K562 (cell line): ENCODE measurements around the gene PTBP2.

ENCODE experiments used
- BHLHE40 ChIP-seq: IDR thresholded peaks from 2 replicates; pipeline ENCODE4 v1.6.1; 2011; ENCODE audit warnings: low read length, improper control_type of control experiment
- MXI1 ChIP-seq: IDR thresholded peaks from 2 replicates; pipeline ENCODE4 v1.6.1; 2011; ENCODE audit warnings: low read depth, mild to moderate bottlenecking, improper control_type of control experiment, low read length
- MYC ChIP-seq, 2 experiments: fragments of 250-450 bp in 1 of 2; sonication (Bioruptor Pico) in 1 of 2; IDR thresholded peaks; 2 replicates each; pipeline versions ENCODE4 v1.5.1 to v1.6.1; 2012 to 2021; ENCODE audit warnings: low read depth in 2 of 2, borderline replicate concordance in 1 of 2, improper control_type of control experiment in 1 of 2, low read length in 1 of 2, mild to moderate bottlenecking in 1 of 2, moderate library complexity in 1 of 2
- POLR2A ChIP-seq: fragments of 450-650 bp; conservative IDR thresholded peaks from 2 replicates; pipeline ENCODE4 v1.6.1; 2016
- POU5F1 ChIP-seq: fragments of 150-350 bp; IDR thresholded peaks from 2 replicates; pipeline ENCODE4 v1.6.1; 2014; ENCODE audit warnings: borderline replicate concordance, low read length, low read depth, mild to moderate bottlenecking; ENCODE audit not compliant: partially characterized antibody
- RB1 ChIP-seq: fragments of 450-650 bp; IDR thresholded peaks from 2 replicates; pipeline ENCODE4 v1.6.1; 2017; ENCODE audit warnings: low read depth, mild to moderate bottlenecking
- STAG1 ChIP-seq: sonication (generic); formaldehyde crosslinking; IDR thresholded peaks from 2 replicates; pipeline ENCODE4 v1.5.0; 2020; ENCODE audit warnings: missing genetic modification reagents, borderline replicate concordance
- ZNF324 ChIP-seq: fragments of 250-450 bp; sonication (Bioruptor Pico); IDR thresholded peaks from 2 replicates; pipeline ENCODE4 v1.4.0; 2020; ENCODE audit warnings: mild to moderate bottlenecking
- TF ChIP-seq, protein P1 (sequence below), 3 experiments: IDR thresholded peaks in 2 of 3; conservative IDR thresholded peaks in 1 of 3; 2 replicates each; pipeline ENCODE4 v1.5.1; 2011 to 2012; ENCODE audit warnings: low read length in 3 of 3, mild to moderate bottlenecking in 3 of 3, control low read depth in 2 of 3, improper control_type of control experiment in 1 of 3, inconsistent platforms in 1 of 3, low read depth in 1 of 3, mixed read lengths in 1 of 3, moderate library complexity in 1 of 3; ENCODE audit not compliant: insufficient read depth in 2 of 3

DNA sequence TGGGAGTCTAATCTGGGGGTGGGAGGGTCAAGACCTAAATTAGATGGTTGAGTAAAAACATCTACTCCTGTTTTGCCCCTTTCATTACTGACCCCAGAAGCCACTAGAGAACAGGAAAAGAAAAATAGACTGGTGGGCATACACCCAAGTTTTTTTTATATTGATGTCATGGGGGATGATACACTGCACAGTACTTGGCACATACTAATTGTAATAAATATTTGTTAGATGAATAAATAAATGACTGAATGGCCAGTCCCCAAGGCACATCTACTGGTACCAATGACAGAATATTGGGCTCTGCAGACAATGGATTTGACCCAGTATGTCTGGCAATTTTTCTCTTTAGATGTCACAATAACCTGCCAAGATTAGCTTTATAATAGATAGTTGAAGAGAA, 36.8 kb upstream of the PTBP2 start:
- no peak for TF ChIP-seq MXI1
- no peak for TF ChIP-seq POLR2A
- no peak for TF ChIP-seq RB1
- no peak for TF ChIP-seq STAG1 (CRISPR knock-in tag)
- no peak for TF ChIP-seq MYC (IDR thresholded peaks at IDR 0.05; ENCODE audit: low read depth, low read length)
- TF ChIP-seq MYC (CRISPR knock-in tag; IDR thresholded peaks at IDR 0.05; ENCODE audit: borderline replicate concordance, low read depth), result no peak
- no peak for TF ChIP-seq POU5F1
- TF ChIP-seq, protein P1, sequence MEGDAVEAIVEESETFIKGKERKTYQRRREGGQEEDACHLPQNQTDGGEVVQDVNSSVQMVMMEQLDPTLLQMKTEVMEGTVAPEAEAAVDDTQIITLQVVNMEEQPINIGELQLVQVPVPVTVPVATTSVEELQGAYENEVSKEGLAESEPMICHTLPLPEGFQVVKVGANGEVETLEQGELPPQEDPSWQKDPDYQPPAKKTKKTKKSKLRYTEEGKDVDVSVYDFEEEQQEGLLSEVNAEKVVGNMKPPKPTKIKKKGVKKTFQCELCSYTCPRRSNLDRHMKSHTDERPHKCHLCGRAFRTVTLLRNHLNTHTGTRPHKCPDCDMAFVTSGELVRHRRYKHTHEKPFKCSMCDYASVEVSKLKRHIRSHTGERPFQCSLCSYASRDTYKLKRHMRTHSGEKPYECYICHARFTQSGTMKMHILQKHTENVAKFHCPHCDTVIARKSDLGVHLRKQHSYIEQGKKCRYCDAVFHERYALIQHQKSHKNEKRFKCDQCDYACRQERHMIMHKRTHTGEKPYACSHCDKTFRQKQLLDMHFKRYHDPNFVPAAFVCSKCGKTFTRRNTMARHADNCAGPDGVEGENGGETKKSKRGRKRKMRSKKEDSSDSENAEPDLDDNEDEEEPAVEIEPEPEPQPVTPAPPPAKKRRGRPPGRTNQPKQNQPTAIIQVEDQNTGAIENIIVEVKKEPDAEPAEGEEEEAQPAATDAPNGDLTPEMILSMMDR (IDR thresholded peaks at IDR 0.05 in 2 of 3, conservative IDR thresholded peaks at IDR 0.05 in 1 of 3; ENCODE audit: insufficient read depth in 2 of 3, low read depth in 1 of 3, low read length in 3 of 3), result no peak
- no peak for TF ChIP-seq BHLHE40
- no peak for TF ChIP-seq ZNF324 (CRISPR knock-in tag)
